Activated CD8-positive, alpha-beta memory T cell treated with anti-CD3 and anti-CD28 coated beads, Interleukin-2, amount 10 ng/mL, durations not matched to agents 7 days and 5 days (primary cell): Measurements from ENCODE around the gene EEF2. TPM values are rescaled to one million over a fixed set of nuclear protein-coding genes. Genes with fewer than 3 reads are reported as not detected.
"Not testable (repeated sequence)": the region's sequence is repeated elsewhere in the genome, so short reads cannot be mapped to it uniquely, and the experiment has no call there.

Experiments
- ATAC-seq: fragments of 150-1000 bp; cut with Tn5 transposase; one replicate; pipeline ENCODE4 v1.10.0; 2021; ENCODE audit warnings: moderate library complexity
- CTCF ChIA-PET: fragments of 350-600 bp; sonication (Branson Sonifier 250); formaldehyde crosslinking; loops from one replicate; lab custom pipeline; 2021; ENCODE audit warnings: antibody characterized with exemption; lab: Charles Lee
- DNase-seq: peaks from one replicate; pipeline ENCODE4 v3.0.0-alpha.2; 2020
- H3K27ac Mint-ChIP-seq: one replicate; pipeline ENCODE4 v1.8.0; 2021; ENCODE audit warnings: mild to moderate bottlenecking, mixed read lengths
- H3K27me3 Mint-ChIP-seq: one replicate; pipeline ENCODE4 v1.8.0; 2021; ENCODE audit warnings: mixed read lengths
- H3K36me3 Mint-ChIP-seq: one replicate; pipeline ENCODE4 v1.8.0; 2021; ENCODE audit warnings: mild to moderate bottlenecking, mixed read lengths
- H3K4me1 Mint-ChIP-seq: one replicate; pipeline ENCODE4 v1.8.0; 2021; ENCODE audit warnings: mixed read lengths
- H3K4me3 Mint-ChIP-seq: one replicate; pipeline ENCODE4 v1.8.0; 2021; ENCODE audit warnings: mild to moderate bottlenecking, moderate library complexity, mixed read lengths
- H3K9me3 Mint-ChIP-seq: one replicate; pipeline ENCODE4 v1.8.0; 2022; ENCODE audit warnings: low read depth, mixed read lengths
- total RNA-seq, 2 experiments: library from RNA; stranded (reverse); gene quantifications; one replicate each; pipeline ENCODE4 v1.2.3, GENCODE V29; 2021

Gene EEF2
- total RNA-seq, 2 experiments from 2014 or later, result 1,382 to 1,952 TPM

GRCh38 chr19:4011430-4011829, 26.2 kb upstream of the EEF2 start:
- H3K27me3 Mint-ChIP-seq, H3K4me3 Mint-ChIP-seq, H3K36me3 Mint-ChIP-seq, H3K9me3 Mint-ChIP-seq, H3K27ac Mint-ChIP-seq, ATAC-seq, DNase-seq, CTCF ChIA-PET: not testable (repeated sequence)
- peaks cover 18% of the 10 kb centered on the region for H3K4me1 Mint-ChIP-seq

GRCh38 chr19:4010808-4011110, 25.5 kb upstream of the EEF2 start:
- no peaks in the 10 kb centered on the region for H3K27me3 Mint-ChIP-seq
- no peaks in the 10 kb centered on the region for H3K36me3 Mint-ChIP-seq
- DNase-seq, result no peak
- no peaks in the 10 kb centered on the region for H3K9me3 Mint-ChIP-seq
- peaks cover 20% of the 10 kb centered on the region for H3K4me1 Mint-ChIP-seq
- H3K4me3 Mint-ChIP-seq, result no peak overlapping the region
- CTCF ChIA-PET, result no interaction called here
- ATAC-seq, result no peak
- no peak overlapping the region for H3K27ac Mint-ChIP-seq

GRCh38 chr19:4009990-4010807, 24.9 kb upstream of the EEF2 start:
- Mint-ChIP-seq H3K27ac (no peak overlapping the region), H3K27me3 (no peaks in the 10 kb centered on the region), H3K4me1 (peaks cover 21% of the 10 kb centered on the region), H3K9me3 (no peaks in the 10 kb centered on the region), H3K36me3 (peaks cover 4% of the 10 kb centered on the region), H3K4me3 (no peak overlapping the region)
- CTCF ChIA-PET, result interaction anchor here (1.2 to 1.5 kb wide), 3 partner anchors 10 to 257 kb away, joined by 3 read pairs; no protein-coding TSS in a partner anchor
- ATAC-seq, result no peak
- no peak for DNase-seq

- CTCF ChIA-PET, result interaction anchor here (1.0 to 9.3 kb wide), 9 partner anchors 9 to 259 kb away, joined by 3 to 70 read pairs (median 3); partner anchors contain the start of gene EEF2
- Mint-ChIP-seq H3K4me3 (peak overlapping the region; percentile 79), H3K9me3 (no peaks in the 10 kb centered on the region), H3K36me3 (peaks cover 7% of the 10 kb centered on the region), H3K27ac (no peak overlapping the region), H3K4me1 (peaks cover 20% of the 10 kb centered on the region), H3K27me3 (no peaks in the 10 kb centered on the region)
- ATAC-seq, result no peak
- DNase-seq, result peak; percentile 56
These were observed 22.7 kb upstream of the EEF2 start for GRCh38 chr19:4007836-4008539.

- CTCF ChIA-PET, result interaction anchor here (0.9 to 9.3 kb wide), 11 partner anchors 8 to 133 kb away, joined by 3 to 70 read pairs (median 3); partner anchors contain the start of gene EEF2
- peaks cover 20% of the 10 kb centered on the region for H3K4me1 Mint-ChIP-seq
These were observed 22.0 kb upstream of the EEF2 start, which contains the start of gene PIAS4 for GRCh38 chr19:4007021-4007835. Gene PIAS4, plus strand, starts transcription at chr19:4007736. Its CDS starts 25 bp downstream, at chr19:4007761.

GRCh38 chr19:4005436-4005835, 20.2 kb upstream of the EEF2 start:
- not testable (repeated sequence) for DNase-seq, H3K27me3 Mint-ChIP-seq, ATAC-seq, H3K27ac Mint-ChIP-seq, H3K36me3 Mint-ChIP-seq, H3K9me3 Mint-ChIP-seq
- CTCF ChIA-PET, result interaction anchor here (1.7 to 9.3 kb wide), 4 partner anchors 16 to 135 kb away, joined by 3 to 70 read pairs (median 11); partner anchors contain the start of gene EEF2
- peaks cover 20% of the 10 kb centered on the region for H3K4me1 Mint-ChIP-seq
- H3K4me3 Mint-ChIP-seq, result peak overlapping the region; percentile 30

More at GRCh38 chr19:4007021-4007835, 22.0 kb upstream of the EEF2 start, which contains the start of gene PIAS4:
- ATAC-seq (peak; percentile 94), DNase-seq (peak; percentile 96)
- Mint-ChIP-seq H3K27me3 (no peaks in the 10 kb centered on the region), H3K36me3 (peaks cover 7% of the 10 kb centered on the region), H3K9me3 (no peaks in the 10 kb centered on the region), H3K27ac (peak within 1 kb of the TSS; percentile 82), H3K4me3 (peak within 1 kb of the TSS; percentile 79)

GRCh38 chr19:4000798-4001197, 15.5 kb upstream of the EEF2 start:
- CTCF ChIA-PET, result interaction anchor here (0.7 to 9.3 kb wide), 7 partner anchors 9 to 578 kb away, joined by 3 to 70 read pairs (median 3); no protein-coding TSS in a partner anchor
- not testable (repeated sequence) for H3K4me1 Mint-ChIP-seq, H3K9me3 Mint-ChIP-seq, ATAC-seq, H3K27ac Mint-ChIP-seq, H3K4me3 Mint-ChIP-seq, H3K36me3 Mint-ChIP-seq, DNase-seq, H3K27me3 Mint-ChIP-seq

GRCh38 chr19:3998667-3999412, 13.6 kb upstream of the EEF2 start:
- not testable (repeated sequence) for ATAC-seq, H3K4me3 Mint-ChIP-seq
- CTCF ChIA-PET, result interaction anchor here (1.0 to 9.3 kb wide), 3 partner anchors 9 to 141 kb away, joined by 3 to 70 read pairs (median 11); partner anchors contain the start of gene PIAS4

GRCh38 chr19:3995607-3996006, 10.3 kb upstream of the EEF2 start:
- no peak for DNase-seq
- ATAC-seq, result no peak
- H3K27me3 Mint-ChIP-seq, result no peaks in the 10 kb centered on the region
- H3K9me3 Mint-ChIP-seq, result peaks cover 2% of the 10 kb centered on the region
- no peak overlapping the region for H3K4me3 Mint-ChIP-seq
- no peak overlapping the region for H3K27ac Mint-ChIP-seq
- H3K4me1 Mint-ChIP-seq, result peaks cover 6% of the 10 kb centered on the region
- CTCF ChIA-PET, result interaction anchor here (0.7 to 1.5 kb wide), 3 partner anchors 8 to 210 kb away, joined by 3 to 5 read pairs (median 3); no protein-coding TSS in a partner anchor
- H3K36me3 Mint-ChIP-seq, result no peaks in the 10 kb centered on the region

More at GRCh38 chr19:3998667-3999412, 13.6 kb upstream of the EEF2 start:
- H3K36me3 Mint-ChIP-seq, H3K27ac Mint-ChIP-seq, DNase-seq, H3K9me3 Mint-ChIP-seq, H3K27me3 Mint-ChIP-seq, H3K4me1 Mint-ChIP-seq: not testable (repeated sequence)

GRCh38 chr19:3990815-3991117, 5.5 kb upstream of the EEF2 start:
- no peak for ATAC-seq
- no peak overlapping the region for H3K4me3 Mint-ChIP-seq
- no peaks in the 10 kb centered on the region for H3K36me3 Mint-ChIP-seq
- peaks cover 19% of the 10 kb centered on the region for H3K4me1 Mint-ChIP-seq
- CTCF ChIA-PET, result interaction anchor here (0.7 to 4.1 kb wide), 6 partner anchors 13 to 196 kb away, joined by 3 to 70 read pairs (median 6); partner anchors contain the start of genes CREB3L3 and PIAS4
- H3K27me3 Mint-ChIP-seq, result no peaks in the 10 kb centered on the region
- peaks cover 2% of the 10 kb centered on the region for H3K9me3 Mint-ChIP-seq
- DNase-seq, result no peak
- H3K27ac Mint-ChIP-seq, result no peak overlapping the region

- Mint-ChIP-seq H3K9me3 (peaks cover 2% of the 10 kb centered on the region), H3K27me3 (no peaks in the 10 kb centered on the region), H3K36me3 (peaks cover 22% of the 10 kb centered on the region), H3K27ac (peak overlapping the region; percentile 87), H3K4me1 (peaks cover 38% of the 10 kb centered on the region), H3K4me3 (peak overlapping the region; percentile 98)
- DNase-seq (peak; percentile 93), ATAC-seq (peak; percentile 29)
- CTCF ChIA-PET, result interaction anchor here (0.6 to 4.1 kb wide), 44 partner anchors 8 to 646 kb away, joined by 3 to 70 read pairs (median 4); partner anchors contain the start of genes CHAF1A, DAPK3, MPND and MRPL54
These were observed 2.5 kb upstream of the EEF2 start for GRCh38 chr19:3987619-3988371.
